Activated CD4-positive, CD25-positive, alpha-beta regulatory T cell treated with anti-CD3 and anti-CD28 coated beads, Interleukin-2, amount 50 U/mL, for 24 hours (primary cell): Measurements from ENCODE around the gene MKS1.
A peak's percentile ranks its signal among the peaks of the same experiment; 100 is the strongest.

ENCODE experiments used
- ATAC-seq, 2 donors: fragments of 150-1000 bp; cut with Tn5 transposase; one replicate each; pipeline ENCODE4 v1.10.0; 2021; ENCODE audit warnings: mild to moderate bottlenecking in 1 of 2, moderate library complexity in 1 of 2

MKS1 gene

GRCh38 chr17:58200024-58200633, 18.9 kb downstream of the MKS1 start:
- ATAC-seq: peak; percentile 70 to 81

GRCh38 chr17:58196610-58197009, 22.4 kb downstream of the MKS1 start:
- no peak for ATAC-seq

GRCh38 chr17:58195518-58196123, 23.4 kb downstream of the MKS1 start:
- no peak for ATAC-seq

- ATAC-seq: no peak
These were observed 25.3 kb downstream of the MKS1 start for GRCh38 chr17:58193641-58194255.

GRCh38 chr17:58192612-58193011, 26.4 kb downstream of the MKS1 start, which contains the start of gene EPX:
Gene EPX, plus strand, starts transcription at chr17:58192726. Its CDS starts 121 bp downstream, at chr17:58192847.
- ATAC-seq: no peak

DNA sequence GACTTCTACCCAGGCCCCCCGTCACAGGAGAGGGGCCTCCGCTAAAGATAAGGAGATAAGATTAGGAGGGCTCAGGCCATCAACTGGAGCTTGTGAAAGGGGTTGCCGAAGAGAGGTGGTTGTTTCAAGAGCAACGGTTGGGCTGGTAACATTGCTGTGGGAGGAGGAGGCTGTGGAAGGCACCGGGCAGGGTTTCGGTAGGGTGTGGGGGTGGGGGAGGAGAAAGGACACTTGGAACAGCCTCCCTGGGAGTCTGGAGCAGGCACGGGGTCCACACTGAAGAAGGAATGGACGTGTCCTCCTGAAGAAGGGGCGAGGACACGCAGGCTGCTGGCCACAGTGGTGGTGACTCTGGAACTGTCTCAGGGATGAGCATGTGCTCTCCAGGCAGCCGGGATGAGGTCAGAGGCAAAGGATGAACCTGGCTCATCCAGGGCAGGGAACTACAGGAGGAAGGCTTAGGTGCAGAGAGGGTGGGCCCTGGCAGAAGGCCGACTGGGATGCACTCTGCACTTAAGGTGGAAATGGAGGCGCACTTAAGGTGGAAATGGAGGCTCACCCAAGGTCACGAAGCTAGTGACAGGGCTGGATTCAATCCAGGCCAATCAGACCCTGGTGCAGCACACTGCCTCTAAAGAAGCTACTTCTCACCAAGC, 27.7 kb downstream of the MKS1 start:
- no peak for ATAC-seq

DNA sequence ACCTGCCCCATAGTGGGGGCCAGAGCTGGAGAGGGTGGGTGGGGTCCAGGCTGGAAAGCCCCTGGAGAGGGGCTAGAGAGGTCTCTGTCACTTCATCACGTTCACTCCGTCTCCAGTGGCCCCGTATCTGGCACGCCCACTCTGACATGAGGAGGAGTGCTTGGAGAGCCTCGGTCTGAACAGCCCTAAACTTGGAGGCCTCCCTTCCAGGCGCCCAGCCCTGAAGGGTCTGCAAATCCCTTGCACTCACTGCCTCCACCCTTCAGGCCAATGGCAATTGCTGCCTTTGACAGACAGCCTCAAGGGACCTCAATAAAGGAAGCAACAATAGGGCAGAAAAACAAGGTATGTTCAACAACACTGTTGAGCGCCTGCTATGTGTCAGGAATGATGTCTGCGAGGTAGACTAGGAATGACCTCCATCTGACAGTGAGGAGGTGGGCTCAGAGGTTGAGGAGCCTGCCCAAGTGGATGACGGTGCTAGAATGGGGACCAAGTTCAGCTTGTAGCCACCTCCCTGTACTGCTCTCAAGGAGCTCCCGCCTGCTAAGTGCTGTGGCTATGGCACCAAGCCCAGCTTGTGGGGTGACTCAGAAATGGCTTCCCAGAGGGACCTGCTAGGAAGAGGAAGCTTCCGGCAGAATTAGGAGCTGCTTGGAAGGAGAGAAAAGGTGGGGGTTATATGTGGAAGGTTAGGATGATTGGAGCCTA, 29.5 kb downstream of the MKS1 start:
- ATAC-seq: no peak

GRCh38 chr17:58187675-58188074, 31.4 kb downstream of the MKS1 start:
- no peak for ATAC-seq

- no peak for ATAC-seq
These were observed 32.0 kb downstream of the MKS1 start for GRCh38 chr17:58187063-58187462.

GRCh38 chr17:58186591-58186990, 32.5 kb downstream of the MKS1 start:
- no peak for ATAC-seq

DNA sequence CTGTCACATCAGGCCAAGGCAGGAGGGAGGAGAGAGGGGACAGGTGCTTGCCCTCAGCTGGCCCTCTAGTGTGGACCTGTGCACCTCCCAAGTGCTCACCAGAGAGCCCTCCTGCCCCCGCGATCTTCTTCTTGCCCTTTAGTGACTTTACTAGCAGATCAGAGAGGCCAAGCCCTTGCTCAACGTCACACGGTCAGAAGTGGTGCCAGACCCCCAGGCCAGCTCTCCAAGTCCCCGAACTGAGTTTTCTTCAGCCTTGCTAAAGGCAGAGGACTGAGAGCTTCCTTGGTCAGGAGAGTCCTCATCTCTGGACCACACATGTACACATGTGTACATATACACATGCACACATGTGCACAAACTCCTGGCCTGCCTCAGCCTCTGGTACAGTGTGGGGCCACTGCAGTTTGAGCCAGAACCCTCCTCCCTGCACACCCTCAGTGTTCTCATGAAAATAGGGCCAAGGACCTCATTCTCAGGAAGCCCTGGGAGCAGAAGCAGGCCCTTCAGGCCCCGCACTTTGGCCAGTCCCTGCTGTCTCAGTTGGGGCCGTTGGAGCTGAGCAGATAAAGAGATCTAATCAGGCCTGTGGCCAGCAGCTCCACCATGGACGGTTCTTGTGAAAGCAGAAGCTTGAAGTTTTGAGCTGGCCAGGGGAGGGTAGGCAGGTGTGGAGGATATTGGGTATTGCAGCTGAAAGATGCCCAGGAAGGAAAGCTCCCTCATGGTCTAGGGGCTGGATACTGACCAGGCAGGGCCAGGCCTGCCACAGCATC, 33.9 kb downstream of the MKS1 start:
- no peak for ATAC-seq

DNA sequence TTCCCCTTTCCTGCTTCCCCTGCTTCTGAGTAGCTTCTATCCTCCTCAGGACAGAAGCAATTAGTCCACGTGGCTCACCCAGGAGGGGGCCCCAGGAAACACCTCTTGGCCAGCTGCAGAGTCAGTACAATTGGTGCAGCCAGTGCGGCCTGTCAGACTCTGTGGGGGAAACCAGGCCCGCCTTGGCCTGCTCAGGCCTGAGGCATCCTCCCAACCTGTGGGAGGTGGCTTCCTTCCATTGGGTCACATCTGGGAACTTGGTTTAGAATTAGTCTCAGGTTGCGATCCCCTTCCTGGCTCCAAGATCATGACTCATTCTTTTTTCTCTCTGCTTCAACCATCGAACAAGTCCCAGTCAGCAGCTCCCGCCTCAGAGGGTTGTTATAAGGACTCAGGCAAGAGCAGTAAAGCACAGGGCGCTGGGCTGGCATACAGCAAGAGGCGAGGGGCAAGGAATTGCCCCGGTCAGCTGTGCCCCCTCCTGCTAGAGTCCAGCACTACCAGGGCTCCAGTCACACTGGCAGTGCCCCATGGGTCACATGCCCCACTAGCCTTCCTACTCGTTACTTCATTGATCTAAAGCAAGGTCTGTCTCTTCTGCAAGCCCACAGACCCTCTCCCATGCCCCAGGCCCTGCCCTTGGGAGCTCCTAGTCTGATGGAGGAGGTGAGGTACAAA, 34.6 kb downstream of the MKS1 start:
- no peak for ATAC-seq

- no peak for ATAC-seq
These were observed 35.5 kb downstream of the MKS1 start for GRCh38 chr17:58183514-58183913.

- ATAC-seq: no peak
These were observed 37.3 kb downstream of the MKS1 start for GRCh38 chr17:58181796-58182195.

- ATAC-seq: no peak
These were observed 42.9 kb downstream of the MKS1 start for GRCh38 chr17:58176200-58176599.

- ATAC-seq: no peak
These were observed 44.2 kb downstream of the MKS1 start for GRCh38 chr17:58174871-58175270.

DNA sequence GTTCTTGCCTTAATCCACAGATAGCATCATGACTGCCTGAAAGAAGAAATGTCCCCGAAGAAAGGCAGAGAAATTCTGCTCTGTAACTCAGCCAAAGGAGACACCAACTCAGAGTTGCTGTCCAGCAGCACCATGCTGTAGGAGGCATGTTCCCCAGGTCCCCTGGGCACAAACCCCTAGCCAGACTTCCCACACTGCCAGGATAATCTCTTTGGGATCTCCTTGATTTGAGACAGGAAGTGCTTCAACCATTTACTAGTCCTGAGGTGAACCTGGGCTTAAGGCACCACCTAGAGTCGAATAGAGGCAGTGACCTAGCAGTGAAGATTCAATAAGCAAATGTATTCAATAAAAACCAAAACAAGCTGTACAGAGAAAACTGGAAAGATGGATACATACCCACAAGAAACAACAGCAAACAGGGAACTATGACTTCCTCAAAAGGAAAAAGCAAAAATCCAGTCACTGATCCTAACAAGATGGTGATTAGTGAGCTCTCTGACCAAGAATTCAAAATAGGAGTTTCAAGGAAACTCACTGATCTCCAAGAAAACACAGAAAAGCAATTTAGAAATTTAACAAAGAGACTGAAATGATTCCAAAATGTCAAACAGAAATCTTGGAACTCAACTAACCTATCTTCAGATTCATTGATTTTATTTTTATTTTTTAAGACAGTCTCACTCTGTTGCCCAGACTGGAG, 46.5 kb downstream of the MKS1 start:
- ATAC-seq: peak; percentile 46 to 72

DNA sequence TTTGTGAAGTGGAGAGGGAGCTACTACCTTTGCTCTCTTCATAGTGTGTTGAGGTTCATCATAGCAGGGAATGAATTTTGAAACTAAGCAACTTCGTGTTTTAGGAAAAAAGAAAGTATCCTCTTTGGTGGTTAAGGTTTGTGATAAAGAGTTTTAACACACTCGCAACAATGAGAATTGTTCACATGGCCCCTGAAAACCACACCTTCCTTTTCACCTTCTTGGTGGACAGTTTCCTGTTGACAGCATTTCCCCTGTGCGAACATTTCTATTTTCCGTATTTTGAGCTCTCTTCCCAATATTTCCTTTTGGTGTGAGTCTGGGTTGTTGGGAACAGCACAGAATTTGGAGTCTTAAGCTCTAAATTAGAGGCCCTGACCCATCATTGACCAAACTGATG, 48.4 kb downstream of the MKS1 start:
- ATAC-seq: no peak

GRCh38 chr17:58166682-58167081, 52.4 kb downstream of the MKS1 start, which contains the start of gene OR4D2:
Gene OR4D2, plus strand, starts transcription at chr17:58166982. Its CDS starts 2,674 bp downstream, at chr17:58169656.
- no peak for ATAC-seq

DNA sequence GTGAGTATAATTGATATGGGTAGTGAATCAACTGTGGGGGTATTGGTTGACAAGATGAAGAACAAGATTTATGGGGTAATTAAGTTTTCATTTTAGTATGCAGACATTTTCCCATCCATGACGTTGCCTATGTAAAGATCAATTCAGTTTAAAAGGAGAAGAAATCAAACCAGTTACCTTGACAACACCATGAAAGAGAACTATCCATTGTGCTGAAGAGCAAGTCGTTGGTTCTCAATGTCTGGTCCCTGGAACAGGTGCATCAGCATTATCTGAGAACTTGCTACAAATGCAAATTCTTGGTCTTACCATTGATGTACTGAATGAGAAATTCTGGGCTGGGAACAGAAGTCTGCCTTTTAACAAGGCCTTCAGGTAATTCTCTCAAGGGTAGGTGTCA, 53.1 kb downstream of the MKS1 start:
- ATAC-seq: no peak

DNA sequence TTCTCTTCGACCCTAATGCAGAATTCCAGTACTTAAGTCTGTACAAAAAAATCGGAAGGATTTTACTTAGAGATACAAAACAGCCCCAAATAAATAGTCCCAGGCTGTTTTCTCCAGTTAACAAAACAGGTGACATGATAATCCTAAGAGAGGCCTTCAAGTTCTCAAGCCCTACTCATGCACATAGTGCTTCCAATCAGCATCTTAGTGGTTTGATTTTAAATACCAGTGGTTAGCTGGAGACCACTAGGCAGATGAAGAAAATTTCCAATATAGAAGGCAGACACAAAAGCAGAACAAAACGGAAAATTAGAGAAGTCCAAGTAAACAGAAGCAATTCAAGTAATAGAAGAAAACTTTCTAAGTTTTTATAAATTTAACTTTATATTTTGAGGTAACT, 57.5 kb downstream of the MKS1 start:
- ATAC-seq: no peak
